SHP77 treated with DMSO at 0.1 percent for 48 hours (cell line): ENCODE results near the gene MYO9B.

Experiments
- DNase-seq: peaks from one replicate; lab custom pipeline; 2025; lab: John Stamatoyannopoulos, UW

The MYO9B gene, protein sequence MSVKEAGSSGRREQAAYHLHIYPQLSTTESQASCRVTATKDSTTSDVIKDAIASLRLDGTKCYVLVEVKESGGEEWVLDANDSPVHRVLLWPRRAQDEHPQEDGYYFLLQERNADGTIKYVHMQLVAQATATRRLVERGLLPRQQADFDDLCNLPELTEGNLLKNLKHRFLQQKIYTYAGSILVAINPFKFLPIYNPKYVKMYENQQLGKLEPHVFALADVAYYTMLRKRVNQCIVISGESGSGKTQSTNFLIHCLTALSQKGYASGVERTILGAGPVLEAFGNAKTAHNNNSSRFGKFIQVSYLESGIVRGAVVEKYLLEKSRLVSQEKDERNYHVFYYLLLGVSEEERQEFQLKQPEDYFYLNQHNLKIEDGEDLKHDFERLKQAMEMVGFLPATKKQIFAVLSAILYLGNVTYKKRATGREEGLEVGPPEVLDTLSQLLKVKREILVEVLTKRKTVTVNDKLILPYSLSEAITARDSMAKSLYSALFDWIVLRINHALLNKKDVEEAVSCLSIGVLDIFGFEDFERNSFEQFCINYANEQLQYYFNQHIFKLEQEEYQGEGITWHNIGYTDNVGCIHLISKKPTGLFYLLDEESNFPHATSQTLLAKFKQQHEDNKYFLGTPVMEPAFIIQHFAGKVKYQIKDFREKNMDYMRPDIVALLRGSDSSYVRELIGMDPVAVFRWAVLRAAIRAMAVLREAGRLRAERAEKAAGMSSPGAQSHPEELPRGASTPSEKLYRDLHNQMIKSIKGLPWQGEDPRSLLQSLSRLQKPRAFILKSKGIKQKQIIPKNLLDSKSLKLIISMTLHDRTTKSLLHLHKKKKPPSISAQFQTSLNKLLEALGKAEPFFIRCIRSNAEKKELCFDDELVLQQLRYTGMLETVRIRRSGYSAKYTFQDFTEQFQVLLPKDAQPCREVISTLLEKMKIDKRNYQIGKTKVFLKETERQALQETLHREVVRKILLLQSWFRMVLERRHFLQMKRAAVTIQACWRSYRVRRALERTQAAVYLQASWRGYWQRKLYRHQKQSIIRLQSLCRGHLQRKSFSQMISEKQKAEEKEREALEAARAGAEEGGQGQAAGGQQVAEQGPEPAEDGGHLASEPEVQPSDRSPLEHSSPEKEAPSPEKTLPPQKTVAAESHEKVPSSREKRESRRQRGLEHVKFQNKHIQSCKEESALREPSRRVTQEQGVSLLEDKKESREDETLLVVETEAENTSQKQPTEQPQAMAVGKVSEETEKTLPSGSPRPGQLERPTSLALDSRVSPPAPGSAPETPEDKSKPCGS (N-terminal part only)

DNA sequence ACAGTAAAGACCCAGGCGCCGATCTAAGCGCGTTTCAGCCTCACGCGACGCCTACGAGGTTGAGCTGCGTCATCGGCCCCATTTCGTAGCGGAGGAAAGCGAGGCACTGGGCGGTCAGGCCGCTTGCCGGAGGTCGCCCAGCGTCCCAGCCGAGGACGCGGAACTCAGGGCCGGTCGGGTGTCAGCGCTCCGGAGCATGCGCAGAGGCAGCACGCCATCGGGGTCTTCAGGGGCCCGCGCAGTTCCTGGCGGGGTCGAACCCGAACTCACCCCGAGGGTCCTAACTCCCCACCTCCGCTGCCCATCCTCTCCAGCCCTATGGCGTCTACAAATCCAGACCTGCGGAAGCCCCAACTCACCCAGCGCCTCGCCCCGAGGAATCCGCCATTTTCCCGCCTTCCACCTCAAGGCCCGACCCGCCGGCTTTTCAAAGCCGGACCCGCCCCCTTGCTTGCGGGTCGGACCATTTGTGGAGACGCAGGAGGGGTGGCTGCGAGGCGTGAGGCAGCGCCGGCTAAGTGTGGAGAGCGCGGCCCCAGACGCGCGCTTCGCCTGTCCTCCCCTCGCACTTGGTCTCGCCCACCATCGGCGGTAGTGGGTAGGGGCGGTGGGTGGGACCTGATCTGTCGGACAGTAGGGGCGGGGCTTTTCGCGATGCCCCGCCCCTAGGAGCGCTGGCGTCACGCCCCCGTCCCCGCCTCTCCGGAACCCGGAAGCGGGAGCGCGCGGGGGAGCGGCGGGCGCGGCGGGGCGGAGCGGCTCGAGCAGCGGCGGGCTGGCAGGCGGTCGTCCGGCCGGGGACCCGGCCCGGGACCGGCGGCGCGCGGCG is at the start of gene MYO9B, which contains the start of gene HAUS8:
Gene MYO9B, plus strand, starts transcription at position 743 of the 829 bp plus-strand sequence. CDS start 25,941 bp downstream, outside the sequence.
Gene HAUS8, minus strand, starts transcription at position 418 of the 829 bp plus-strand sequence. Its CDS starts 30 bp downstream, at position 388.
- DNase-seq = peak; percentile 97

DNA sequence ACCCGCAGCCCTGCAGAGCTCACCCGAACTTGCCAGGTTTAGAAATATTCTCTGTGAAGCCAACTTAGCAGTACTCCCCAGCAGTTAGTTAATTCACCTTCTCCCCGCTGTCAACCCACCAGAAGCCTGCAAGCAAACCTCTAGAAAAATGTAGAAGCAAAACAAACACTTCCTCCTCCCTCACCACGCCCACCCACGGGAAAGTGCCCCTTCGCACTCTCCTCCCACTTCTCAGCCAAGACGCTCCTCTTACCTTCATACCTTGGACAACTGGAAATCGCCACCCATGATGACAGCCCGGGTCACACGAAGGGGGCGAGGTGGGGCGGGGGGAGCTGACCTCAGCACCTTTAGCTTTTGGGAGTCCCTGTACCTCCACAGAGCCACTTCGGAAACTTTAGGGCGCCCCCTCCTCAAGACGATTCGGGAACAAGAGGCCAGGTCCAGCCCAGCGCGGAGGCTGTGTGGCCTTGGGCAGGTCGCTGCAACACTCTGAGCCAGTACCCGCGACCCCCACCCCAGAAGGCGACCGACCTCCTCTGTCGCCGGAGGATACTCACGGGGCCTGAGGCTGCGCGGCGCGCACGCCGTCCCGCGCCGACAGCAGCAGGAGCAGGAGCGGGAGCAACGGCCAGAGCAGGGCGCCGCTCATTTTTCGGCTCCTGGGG is 49.5 kb upstream of the MYO9B start:
- DNase-seq = no peak

DNA sequence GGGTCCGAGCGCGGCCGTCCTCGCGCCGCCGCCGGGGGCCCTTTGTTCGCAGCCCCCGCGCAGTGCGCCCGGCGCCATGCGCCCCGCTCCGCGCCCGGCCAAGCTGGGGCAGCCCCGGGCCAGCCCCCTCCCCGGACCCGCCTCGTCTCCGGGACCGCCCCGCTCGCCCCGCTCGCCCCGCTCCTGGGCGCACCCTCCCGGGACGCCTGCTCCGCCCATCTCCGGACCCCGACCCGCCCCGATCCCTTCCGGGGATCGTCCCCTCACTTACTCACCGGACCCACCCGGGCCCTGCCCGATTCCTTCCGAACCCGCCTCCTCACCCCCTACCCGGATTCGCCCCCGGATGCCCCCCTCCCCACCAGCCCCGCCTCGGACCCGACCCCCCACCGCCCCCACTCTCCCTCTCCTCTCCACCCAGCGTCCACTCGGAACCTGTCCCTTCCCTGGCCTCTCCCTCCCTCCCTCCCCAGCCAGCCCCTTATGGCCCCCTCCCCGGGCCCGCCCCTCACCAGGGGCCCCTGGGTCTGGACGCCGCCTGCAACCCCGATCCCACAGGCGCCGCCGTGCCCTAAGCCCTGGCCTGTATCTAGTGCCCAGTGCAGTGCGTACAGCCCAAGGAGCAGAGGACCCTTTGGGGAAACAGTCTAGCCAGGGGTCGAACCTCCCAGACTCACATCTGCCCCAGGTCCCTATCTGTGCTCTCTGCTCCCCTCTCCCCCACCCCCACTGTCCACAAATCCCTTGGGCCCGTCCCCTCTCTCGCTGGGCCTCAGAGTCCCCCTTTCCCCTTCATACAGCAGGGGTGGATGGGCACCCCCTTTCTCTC is 48.7 kb upstream of the MYO9B start, which contains the start of gene CPAMD8:
Gene CPAMD8, minus strand, starts transcription at position 105 of the 829 bp plus-strand sequence. CDS start 168 bp downstream, outside the sequence.
- DNase-seq = no peak

DNA sequence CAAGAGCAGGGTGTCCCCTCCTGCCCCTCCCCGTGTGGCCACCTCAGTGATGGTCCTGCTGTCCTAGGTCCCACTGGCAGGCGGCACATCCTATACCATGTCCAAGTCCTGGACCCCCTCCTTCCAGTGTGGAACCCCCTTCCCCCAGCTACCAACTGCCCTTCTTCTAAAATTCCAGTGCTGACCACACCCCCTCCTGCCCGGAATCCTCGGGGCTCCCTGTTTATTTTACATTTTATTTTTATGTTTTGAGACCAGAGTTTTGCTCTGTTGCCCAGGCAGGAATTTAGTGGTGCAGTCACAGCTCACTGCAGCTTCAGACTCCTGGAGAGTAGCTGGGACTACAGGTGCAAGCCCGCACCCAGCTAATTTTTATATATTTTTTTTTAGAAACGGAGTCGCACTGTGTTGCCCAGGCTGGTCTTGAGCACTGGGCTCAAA is 48.0 kb upstream of the MYO9B start:
- no peak for DNase-seq

DNA sequence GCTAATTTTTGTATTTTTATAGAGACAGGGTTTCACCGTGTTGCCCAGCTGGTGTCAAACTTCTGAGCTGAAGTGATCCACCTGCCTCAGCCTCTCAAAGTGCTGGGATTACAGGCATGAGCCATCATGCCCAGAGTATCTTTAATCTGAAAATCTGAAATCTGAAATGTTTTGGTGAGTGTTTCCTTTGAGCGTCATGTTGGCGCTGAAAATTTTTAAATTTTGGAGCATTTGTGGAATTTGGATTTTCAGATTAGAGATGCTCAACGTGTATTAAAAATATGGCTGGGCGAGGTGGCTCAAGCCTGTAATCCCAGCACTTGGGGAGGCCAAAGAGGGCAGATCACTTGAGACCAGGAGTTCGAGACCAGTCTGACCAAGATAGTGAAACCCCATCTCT is 43.8 kb upstream of the MYO9B start:
- no peak for DNase-seq

DNA sequence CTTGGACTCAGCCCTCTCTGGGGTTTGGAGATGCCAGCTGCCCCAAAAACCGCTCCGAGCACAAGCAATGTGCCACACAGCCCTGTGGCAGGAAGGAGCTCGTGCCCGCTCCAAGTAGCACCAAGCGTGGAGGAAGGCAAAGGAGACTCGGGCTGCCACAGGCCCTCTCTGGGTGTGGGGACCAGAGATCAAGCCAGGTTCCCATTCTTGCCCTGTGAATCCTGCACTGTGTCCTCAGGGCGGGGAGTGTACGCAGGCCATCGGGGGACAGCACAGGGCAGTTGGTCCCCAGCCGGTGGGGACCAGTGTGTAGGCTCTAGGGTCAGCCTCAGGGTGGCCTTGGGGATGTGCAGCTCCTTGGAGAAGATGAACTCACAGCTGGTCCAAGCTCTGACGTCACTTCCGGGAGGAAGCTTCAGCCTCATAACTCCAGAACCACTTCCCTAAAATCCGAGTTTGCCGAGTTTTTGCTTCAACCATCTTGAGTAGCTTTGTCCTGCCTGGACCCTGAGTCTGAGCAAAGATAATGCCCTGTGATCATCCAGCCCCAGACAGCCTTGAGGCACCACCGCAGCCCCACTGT is 39.6 kb upstream of the MYO9B start:
- DNase-seq = no peak

DNA sequence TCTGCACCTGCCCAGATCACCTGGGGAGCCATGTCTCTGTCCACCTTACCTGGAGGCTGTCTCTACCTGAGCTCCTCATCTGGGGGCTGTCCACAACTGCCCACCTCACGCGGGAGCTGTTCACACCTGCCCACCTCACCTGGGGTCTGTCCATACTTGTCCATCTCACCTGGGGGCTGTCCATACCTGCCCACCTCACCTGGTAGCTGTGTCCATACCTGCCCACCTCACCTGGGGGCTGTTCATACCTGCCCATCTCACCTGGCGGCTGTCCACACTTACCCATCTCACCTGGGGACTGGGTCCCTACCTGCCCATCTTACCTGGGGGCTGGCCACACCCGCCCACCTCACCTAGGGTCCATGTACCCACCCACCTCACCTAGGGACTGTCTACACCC is 38.9 kb upstream of the MYO9B start:
- no peak for DNase-seq

DNA sequence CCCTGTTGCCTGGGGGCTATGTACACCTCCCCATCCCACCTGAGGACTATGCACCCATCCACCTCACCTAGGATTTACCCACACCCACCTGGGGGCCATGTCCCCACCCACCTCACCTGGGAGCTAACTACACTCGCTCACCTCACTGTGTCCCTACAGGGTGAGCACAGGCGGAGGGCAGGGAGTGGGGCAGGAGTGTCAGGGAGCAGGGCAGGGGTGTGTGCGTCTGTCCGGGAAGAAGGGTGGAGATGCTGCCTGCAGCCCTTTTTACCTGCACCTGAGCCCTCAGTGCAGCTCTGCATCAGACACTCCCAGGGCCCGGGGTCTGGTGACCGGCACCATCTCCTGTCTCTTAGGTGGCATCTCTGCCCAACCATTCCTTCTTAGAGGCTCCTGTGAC is 38.4 kb upstream of the MYO9B start:
- DNase-seq = no peak

DNA sequence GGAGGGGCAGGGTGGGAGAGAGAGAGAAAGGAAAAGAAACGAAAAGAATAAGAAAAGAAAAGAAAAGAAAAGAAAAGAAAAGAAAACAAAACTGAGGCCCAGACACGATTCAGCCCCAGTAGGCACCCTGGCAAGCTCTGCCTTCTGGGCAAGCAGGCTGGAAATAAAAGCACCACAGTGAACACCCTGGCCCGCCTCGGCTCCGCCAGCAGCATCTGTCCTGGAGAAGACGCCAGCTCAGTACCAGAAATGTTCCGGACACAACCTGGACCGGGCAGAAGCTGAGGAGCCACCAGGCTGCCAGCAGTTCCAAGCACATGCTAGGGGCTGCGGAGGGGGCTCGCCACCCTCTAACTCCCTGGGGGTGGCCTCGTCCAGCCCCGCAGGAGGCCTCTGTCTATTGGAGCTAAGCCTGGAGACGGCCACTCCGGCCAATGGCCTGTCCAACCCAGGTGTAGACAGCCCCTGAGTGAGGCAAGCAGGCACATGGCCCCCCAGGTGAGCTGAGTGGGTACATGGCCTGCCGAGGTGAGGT is 37.5 kb upstream of the MYO9B start:
- no peak for DNase-seq

DNA sequence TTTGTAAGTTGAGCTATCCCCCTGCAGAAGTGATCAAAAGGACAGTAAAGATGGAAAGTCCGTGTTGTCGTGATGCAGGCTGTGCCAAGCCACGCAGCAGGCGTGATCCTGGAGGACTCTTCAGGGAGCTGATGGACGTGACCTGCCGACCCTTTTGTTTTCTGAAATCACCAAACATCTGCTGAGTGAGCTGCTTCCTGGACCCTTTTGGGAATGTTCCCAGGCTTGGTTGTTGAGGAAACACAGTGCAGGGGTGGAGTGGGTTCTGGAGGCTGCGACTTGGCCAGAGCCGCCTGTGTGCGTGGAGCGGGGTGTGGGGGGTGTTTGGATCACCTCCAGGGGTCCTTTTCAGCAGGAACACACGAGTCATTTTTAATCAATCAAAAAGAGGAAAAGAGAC is 33.6 kb upstream of the MYO9B start:
- no peak for DNase-seq

DNA sequence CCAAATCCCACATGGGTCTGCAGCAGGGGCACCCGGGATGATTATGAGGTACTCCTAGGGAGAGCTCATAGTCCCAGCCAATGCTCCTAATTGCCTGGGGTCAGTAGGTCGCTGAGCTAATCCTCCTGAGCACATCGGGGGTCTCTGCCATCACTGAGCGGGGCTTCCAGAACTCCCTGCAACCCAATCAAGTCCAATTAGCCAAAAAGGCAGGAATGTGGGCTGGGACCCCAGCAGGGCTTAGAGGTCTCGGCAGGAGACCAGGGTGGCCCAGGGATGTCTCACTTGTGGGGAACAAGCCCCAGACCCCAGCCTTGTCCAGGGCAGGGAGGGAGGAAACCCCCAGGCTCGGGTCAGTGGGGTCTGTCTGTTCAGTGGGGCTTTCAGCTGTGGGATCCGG is 31.8 kb upstream of the MYO9B start:
- DNase-seq = no peak

DNA sequence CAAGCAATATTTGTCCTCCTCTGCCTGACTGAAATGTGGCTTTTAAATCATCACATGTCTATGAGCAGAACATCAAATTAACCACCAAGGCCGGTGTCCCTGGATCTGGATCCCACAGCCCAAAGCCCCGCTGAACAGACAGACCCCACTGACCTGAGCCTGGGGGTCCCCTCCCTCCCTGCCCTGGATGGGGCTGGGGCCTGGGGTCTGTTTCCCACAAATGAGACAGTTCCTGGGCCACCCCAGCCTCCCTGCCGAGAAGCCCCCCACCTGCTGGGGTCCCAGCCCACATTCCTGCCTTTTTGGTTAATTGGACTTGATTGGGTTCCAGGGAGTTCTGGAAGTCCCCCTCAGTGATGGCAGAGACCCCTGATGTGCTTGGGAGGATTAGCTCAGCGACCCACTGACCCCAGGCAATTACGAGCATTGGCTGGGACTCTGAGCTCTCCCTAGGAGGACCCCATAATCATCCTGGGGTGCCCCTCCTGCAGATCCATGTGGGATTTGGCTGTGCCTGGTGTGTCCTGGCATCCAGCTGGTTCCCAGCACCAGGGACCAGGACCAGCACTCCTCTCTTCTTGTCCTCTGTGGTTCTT is 29.6 kb upstream of the MYO9B start:
- DNase-seq = no peak

DNA sequence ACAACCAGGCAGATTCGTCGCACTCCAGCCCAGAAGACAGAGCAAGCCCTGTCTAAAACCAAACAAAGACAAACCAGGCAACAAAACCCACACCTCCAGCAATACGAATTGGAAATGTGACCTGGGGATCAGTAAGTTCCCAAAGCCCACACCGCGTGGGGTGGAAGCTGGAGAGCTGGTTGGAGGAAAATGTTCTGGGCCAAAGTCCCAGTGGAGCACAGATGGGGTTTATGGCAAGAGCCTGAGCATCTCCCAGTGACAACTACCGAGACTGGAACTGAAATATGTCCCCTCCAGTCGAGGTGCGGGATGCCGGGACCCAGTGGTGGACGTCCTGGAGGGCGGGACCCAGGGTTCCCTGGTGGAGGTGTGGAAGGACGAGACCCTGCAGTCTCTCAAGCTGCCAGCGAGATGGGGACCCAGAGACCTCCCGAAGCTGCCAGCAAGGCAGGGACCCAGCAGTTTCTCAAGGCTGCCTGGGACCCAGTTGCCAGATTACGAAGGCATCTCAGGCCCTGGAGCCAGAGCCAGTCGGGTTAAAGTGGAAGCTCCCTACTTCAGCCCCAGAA is 26.6 kb upstream of the MYO9B start:
- no peak for DNase-seq

DNA sequence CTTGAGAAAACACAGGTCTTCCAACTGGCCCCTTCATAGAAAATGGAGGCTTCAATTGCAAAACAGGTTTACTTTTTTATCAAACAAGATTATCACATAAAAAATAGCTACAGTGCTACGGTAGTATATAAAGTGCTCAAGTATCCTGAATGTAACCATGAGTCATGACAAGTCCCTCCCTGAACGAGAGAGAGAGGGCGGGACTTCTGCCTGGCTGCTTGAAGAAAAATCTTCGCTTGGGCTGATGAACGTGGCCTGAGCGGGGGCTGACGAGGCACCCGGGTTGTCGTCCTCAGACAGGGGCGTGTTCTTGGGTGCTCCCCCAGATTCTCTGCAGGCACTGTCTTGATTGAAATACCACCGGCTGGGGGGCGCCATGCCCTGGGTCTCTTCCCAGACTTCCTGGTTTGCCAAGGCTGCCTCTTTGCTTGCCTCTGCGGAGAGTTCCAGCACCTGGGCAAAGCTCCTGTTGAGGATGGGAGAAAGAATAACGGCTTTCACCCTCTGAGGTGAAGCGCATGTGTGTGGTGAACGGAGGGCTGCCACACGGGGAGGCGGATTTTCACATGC is 25.8 kb upstream of the MYO9B start:
- DNase-seq = no peak

DNA sequence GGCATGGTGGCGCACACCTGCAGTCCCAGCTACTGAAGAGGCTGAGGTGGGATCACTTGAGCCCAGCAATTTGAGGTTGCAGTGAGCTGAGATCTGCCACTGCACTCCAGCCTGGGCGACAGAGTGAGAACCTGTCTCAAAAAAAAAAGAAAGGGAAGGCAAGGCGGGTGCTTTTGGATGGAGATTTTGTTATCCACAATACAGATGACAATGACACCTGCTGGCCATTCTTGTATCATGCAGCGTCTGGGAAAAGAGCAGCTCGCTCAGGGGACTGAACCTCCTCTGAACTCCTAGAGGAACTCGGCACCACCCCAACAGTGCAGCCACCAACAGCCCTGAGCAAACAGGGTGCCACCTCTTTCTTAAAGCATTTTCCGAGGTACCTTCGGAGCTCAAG is 23.1 kb upstream of the MYO9B start:
- no peak for DNase-seq

DNA sequence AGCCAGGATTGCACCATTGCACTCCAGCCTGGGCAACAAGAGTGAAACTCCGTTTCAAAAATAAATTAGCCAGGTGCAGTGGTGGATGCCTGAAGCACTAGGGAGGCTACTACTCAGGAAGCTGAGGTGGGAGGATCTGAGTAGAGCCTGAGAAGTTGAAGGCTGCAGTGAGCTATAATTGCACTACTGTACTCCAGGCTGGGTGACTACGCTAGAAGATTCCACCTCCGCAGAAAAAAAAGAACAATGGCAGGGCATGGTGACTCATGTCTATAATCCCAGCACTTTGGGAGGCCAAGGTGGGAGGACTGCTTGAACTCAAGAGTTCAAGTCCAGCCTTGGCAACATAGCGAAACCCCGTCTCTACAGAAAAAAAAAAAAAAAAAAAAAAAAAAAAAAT is 20.8 kb upstream of the MYO9B start:
- DNase-seq = no peak

DNA sequence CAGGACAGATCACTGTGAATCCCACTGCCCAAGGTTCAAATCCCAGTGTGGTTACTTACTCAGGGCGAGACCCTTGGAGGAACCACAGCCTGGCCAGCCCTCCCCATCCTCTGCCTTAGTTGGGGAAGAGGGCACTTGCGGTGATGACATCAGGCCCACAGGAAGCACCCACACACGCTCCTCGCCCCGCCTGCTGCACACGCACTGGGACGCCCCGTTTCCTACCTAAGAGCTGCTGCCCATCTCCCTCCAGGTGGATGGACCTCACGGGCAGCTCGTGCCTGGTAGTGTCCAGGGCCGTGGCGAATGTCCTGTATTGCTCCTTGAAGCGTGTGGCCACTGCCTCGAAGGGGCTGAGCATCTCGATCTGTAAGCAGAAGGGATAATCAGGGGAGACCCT is 19.9 kb upstream of the MYO9B start:
- DNase-seq = no peak

DNA sequence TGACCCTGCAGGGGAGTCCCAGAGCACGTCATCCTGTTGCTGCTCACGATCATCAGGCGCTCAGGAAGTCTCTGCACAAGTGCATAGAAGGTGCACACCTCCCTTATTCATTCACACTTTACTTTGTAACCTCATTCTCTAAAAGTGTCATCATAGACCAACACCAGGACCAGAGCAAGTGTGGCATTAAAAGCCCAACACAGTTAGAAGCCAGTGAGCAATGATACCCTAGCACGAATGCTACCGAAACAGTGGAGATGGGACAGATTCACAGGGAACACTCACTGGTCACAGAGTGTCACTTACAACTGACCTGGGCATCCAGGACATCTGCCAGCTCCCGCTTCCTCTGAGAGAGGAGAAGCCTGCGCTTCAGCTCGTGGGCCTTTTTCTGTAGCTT is 17.3 kb upstream of the MYO9B start:
- DNase-seq = no peak
